HG02588 (cell line): ENCODE results near the gene FHL2.

Source experiments
- ATAC-seq: cut with Tn5 transposase; IDR thresholded peaks from one replicate; pipeline ENCODE4 v1.9.1; 2021; ENCODE audit warnings: mild to moderate bottlenecking, moderate library complexity; ENCODE audit not compliant: unreplicated experiment

FHL2 gene

DNA sequence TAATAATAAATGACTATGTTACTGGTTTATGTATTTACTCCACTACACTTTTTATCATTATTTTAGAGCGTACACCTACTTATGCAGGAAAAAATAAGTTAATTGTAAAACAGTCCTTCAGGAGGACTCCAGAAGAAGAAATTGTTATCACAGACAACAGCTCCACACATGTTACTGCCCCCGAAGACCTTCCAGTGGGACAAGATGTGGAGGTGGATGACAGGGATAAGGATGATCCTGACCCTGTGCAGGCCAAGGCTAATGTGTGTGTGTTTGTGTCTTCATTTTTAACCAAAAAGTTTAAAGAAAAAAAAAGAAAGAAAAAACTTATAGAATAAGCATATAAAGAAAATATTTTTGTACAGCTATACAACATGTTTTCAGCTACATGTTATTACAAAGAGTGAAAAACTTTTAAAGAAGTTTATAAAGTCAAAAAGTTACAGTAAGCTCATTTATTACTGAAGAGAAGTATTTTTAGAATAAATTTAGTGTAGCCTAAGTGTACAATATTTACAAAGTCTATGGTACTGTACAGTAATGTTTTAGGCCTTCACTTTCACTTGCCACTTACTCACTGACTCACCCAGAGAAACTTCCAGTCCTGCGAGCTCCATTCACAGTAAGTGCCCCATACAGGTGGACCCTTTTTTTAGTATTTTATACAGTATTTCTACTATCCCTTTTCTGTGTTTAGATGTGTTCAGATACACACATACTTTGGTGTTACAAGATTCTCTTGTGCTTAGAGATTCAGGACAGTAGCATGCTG is 76.8 kb downstream of the FHL2 start:
- ATAC-seq: no peak

DNA sequence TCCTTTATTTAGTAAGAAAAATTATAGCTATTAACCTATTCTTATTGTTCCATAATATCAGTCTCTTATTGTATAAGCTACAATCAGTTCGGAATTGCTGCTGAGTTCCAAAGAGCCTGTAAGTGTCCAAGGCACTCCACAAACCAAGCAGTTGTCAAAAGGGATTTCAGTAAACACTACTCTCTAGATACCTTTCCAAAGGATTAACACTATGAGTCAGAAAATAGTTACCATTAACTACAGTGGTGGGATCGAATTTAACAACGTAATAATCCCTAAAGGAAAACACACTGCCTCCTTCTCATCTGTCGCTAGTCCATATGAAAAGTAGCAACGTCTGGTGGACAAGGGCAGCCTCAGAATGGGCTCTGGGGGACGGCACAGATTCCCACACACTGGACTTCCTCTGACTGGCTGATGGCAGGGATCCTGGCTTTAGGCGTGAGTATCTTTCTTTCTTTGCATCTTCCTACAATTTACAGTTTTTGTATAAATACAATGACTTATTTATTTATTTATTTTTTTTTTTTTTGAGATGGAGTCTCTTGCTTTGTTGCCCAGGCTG is 78.1 kb downstream of the FHL2 start:
- ATAC-seq: no peak

DNA sequence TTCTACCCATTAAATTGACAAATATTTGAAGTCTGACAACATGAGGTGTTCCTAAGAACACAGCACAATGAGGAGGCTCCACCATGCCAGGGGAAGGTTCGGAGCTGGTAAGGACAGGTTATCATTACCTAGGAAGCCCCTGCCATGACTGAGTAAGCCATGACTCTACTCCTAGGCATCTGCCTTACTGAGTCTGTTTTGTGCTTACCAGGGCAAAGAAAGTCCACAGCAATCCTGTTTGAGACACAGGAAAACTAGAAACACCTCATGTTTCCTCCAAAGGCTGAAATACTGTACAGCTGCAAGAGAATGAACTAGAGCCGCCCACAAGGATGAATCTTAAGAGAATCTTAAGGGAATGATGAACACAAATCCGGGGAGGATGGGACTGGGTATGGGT is 80.9 kb downstream of the FHL2 start:
- ATAC-seq: no peak

DNA sequence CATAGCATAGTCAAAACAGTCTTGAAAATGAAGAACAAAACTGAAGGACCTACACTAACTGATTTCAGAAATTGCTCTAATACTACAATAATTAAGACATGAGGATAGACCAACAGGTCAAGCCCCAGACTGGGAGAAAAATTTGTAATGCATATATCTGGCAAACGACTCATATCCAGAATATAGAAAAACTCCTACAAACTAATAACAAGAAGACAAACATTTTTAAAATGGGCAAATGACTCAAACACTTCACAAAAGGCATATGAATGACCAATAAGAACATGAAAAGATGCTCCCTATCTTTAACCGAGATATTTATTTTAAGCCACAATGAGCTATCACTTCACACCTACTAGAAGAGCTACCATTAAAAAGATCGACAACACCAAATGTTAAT is 83.5 kb downstream of the FHL2 start:
- peak; percentile 62 for ATAC-seq

DNA sequence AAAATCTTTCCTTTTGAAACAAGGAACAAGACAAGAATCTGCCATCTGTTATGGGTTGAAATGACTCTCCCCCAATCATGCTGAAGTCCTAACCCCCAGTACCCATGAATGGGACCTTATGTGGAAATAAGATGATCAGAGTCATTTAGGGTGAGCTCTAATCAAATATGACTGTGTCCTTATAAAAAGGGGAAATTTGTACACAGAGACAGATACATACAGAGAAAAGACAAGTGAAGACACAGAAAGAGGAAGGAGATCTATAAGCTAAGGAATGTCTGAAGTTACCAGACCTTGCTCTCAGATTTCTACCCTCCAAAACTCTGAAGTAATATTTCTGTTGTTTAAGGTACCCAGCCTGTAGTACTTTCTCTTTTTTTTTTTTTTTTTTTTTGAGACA is 85.0 kb downstream of the FHL2 start:
- ATAC-seq: no peak
